GM12872 (cell line): ENCODE results near the gene PATL1.

Source experiments
- TF ChIP-seq, protein P1 (sequence below): IDR thresholded peaks from 3 replicates; pipeline ENCODE4 v1.5.1; 2011; ENCODE audit warnings: low read depth, mild to moderate bottlenecking, low read length, moderate library complexity; ENCODE audit not compliant: insufficient read depth

PATL1 gene

DNA sequence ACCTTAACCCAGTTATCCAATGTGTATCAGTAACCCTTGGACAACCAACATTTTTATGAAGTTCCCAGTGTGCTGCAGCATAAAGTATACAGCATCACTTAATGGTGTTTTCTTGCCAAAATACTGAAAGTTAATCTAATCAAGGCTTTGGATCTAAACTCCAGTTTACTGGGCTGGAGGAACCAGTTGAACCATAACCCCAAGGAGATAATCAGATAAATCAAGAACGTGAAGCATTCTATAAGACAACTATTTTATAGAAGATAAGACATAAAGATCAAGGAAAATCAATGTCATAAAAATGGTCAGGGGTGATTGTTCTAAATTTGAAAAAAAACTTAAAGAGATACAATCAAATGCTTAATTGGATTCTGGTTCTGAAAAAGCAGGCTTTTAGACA is 51.0 kb downstream of the PATL1 start:
- TF ChIP-seq, protein P1, sequence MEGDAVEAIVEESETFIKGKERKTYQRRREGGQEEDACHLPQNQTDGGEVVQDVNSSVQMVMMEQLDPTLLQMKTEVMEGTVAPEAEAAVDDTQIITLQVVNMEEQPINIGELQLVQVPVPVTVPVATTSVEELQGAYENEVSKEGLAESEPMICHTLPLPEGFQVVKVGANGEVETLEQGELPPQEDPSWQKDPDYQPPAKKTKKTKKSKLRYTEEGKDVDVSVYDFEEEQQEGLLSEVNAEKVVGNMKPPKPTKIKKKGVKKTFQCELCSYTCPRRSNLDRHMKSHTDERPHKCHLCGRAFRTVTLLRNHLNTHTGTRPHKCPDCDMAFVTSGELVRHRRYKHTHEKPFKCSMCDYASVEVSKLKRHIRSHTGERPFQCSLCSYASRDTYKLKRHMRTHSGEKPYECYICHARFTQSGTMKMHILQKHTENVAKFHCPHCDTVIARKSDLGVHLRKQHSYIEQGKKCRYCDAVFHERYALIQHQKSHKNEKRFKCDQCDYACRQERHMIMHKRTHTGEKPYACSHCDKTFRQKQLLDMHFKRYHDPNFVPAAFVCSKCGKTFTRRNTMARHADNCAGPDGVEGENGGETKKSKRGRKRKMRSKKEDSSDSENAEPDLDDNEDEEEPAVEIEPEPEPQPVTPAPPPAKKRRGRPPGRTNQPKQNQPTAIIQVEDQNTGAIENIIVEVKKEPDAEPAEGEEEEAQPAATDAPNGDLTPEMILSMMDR = no peak

DNA sequence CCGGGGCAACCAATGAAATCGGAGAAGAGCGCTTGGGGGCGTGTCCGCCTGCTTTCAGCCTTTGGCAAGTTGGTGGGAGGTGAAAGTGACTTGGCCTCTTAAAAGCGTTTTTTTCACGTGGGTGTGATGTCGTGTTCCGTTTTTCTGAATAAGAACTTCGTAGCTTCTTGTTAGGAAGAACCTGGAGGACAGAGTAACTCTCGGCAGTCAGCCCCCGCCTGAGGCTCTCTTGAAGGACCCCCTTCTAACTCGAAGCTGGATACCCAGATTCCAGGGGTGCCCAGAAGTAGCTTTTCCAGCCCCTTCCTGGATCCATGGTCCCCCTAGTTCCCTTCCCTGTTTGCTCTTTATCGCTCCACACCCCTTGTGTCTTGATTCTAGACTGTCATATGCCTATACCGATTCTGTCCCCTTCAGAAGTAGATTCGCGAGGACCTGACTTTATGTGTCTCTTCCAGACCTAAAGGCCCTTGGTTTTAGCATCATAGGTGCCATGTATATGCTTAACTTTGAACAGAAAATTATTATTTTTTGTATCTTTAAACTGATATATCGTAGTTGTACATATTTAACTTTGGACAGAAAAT is 52.3 kb downstream of the PATL1 start:
- TF ChIP-seq, protein P1 = no peak

DNA sequence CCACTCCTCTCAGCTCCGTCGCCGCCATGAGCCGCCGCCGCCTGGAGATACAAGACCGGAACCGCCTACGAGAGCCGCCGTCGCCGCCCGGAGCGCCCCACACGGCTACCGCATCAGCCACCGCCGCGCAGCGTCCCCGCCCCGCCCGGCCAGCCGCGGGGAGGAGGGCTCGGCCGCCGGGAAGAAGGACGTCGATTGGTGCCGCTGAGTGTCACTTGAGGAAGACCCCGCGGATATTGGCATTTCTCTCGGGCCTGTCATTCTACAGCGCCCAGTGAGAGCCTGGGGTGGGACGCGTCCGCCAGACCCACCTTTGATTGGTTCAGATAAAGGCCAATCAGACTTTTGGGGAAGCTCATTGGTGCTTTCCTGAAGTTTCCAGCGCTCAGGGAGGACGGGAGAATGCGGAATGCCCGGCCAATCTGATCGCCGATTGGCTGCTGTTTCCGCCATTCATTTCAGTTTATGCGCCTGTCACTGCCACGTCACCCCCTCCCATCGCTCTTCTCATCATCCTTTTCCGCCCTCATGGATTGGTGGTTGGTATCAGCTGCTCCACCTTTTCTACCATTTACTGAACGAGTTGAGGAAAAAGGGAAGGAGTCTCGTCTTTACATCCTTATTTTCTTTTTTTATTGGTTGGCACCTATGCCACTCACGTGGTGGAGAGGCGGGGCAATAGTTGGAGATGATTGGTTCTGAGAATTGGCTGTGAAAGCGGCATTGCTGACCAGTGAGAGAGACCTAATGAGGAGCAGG is 53.0 kb downstream of the PATL1 start, which contains the start of gene OSBP:
TSS of gene OSBP (minus strand) at position 138 of the 759 bp plus-strand sequence. CDS start at position 28, 110 bp downstream.
- TF ChIP-seq, protein P1 = no peak

DNA sequence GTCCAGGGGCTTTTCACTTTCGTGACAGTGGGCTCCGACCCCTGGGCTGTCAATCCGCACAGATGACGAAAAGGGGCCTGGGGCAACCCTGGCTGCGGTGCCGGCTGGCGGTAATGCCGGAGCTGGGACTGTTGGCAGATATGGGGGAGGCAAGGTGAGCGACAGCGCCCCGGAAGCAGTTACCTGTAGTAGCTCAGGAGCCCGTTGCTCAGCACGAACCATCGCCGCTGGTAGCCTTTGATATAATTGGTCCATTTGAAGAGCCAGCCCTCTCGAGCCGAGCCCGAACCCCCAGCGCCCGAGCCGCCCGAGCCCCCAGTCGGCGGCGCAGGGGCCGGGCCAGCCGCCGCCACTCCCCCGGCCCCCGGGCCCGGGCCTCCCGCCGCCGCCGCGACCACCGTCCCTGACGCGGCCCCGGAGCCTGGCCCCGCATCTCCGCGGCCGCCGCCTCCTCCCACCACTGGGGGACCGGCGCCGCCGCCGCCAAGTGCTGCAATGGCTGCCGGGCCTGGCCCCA is 53.7 kb downstream of the PATL1 start:
- TF ChIP-seq, protein P1 = no peak

DNA sequence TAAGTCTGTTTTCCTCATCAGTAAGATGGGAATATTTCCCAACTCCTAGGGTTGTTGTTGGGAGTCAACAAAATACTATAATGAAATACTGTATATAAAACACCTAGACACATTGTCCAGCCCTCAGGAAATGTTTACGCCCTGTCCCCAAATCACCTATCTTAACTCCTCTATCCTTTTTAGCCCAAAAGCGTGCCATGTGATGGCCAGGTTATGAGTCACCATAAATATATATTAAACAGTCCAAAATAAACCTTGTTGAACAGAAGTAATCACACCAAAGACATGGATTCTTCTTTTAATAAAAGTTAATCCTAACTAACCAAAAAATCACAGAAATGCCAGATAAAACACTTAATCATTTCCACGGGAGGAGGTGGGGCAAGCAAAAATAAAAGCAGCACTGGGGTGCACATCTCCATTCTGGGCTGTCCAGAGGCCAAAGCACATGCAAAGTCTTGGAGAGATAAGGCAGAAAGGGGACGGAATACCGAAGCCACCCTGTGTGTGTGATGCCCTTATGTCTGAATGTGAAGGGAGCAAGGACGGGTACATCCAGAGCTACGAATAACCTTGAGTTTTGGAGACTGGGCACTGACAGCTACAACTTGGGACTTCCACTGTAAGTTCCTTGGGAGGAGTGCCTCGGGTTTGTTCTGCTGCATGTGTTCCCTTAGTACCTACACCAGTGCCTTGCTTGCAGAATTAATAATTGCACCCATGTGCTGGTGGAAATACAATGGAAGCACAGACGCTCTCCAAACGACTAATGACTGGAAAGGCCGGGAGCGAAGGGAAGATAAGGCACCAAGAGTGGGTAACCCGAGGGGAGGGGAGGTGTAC is 54.3 kb downstream of the PATL1 start:
- TF ChIP-seq, protein P1 = no peak

DNA sequence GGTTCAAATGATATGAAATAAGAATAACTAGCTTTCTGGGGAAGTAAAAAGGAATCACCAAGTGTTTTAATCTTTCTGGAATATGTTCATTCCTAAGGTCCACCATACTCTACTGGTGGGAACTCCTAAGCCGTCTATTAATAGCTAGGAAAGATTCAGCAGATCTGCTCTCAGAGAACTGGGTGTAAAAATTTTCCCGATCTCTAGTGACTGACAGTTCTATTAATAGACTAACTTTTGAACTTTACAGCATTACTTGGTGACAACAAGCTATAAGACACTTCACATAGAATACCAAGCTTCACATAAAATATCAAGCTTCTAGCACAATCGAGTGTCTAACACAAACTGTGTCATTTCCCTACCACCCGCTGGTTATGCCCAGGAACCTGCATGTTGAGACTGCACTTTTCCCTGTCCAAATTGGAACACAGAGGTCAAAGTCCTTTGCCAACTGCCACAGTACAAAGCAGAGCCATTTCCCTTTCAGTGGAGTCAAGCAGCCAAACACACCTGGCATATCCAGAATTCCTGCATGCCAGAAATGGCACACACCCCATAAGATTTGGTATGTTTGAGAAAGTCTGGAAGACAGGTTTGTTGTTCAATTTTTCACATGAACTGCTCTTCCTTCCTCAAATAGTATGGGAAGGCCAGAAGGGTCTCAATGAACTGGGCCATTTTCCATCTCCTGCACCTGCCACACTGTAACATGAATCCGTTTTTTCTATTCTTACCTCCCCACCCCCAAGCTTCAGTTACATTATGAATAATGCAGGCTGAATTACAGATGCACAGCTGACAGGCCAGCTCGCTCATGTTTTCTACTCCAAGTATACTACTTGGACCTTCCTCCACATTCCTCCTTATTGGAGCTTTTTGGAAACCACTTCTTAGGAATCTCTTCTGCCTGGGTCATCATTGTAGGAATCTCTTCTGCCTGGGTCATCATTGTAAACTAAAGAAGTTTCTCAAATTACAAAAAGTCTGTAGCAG is 57.0 kb downstream of the PATL1 start:
- TF ChIP-seq, protein P1 = no peak
